A549 (cell line): ENCODE data around the gene GMPR. TPM values are rescaled to one million over a fixed set of nuclear protein-coding genes. Genes with fewer than 3 reads are reported as not detected.

ENCODE experiments used
- ATAC-seq, 2 experiments: fragments of 200-7000 bp in 1 of 2; fragments of >200 bp in 1 of 2; cut with Nextera tagmentation in 1 of 2; cut with Tn5 transposase in 1 of 2; 3 replicates each; pipeline versions ENCODE4 v1.8.0 to v1.9.1; 2018 to 2020; ENCODE audit warnings: mild to moderate bottlenecking in 1 of 2, moderate library complexity in 1 of 2
- CTCF ChIA-PET: fragments of 300-600 bp; sonication (Branson Sonifier 250); formaldehyde crosslinking; extraction: SDS; loops from one replicate; lab custom pipeline; 2021; ENCODE audit warnings: antibody characterized with exemption, inconsistent platforms; lab: Yijun Ruan, JAX
- POLR2A ChIA-PET: fragments of 350-600 bp; formaldehyde crosslinking; extraction: SDS; loops from one replicate; lab custom pipeline; 2021; ENCODE audit warnings: antibody characterized with exemption, inconsistent platforms; lab: Yijun Ruan, JAX
- DNase-seq, 2 experiments: peaks; one replicate each; pipeline versions ENCODE4 v3.0.0 to v3.0.0-alpha.2; 2011 to 2016; ENCODE audit warnings: low read depth in 1 of 2, low spot score in 1 of 2
- FAIRE-seq: peaks from 2 replicates; lab custom pipeline; 2011; peaks lifted over from hg19 to GRCh38; lab: Jason Lieb, UNC
- H3K27ac ChIP-seq, 2 experiments: fragments of >200 bp; sonication (Bioruptor Twin); formaldehyde crosslinking; 3 replicates each; pipeline ENCODE4 v1.5.1; 2016 to 2017
- H3K4me1 ChIP-seq: fragments of >200 bp; sonication (Bioruptor Twin); formaldehyde crosslinking; 3 replicates; pipeline ENCODE4 v1.6.1; 2016
- H3K4me2 ChIP-seq: fragments of >200 bp; sonication (Bioruptor Twin); formaldehyde crosslinking; 3 replicates; pipeline ENCODE4 v1.6.1; 2016
- H3K4me3 ChIP-seq: fragments of >200 bp; sonication (Bioruptor Twin); formaldehyde crosslinking; 3 replicates; pipeline ENCODE4 v1.5.1; 2016
- H3K9me3 ChIP-seq: fragments of >200 bp; sonication (Bioruptor Twin); formaldehyde crosslinking; 3 replicates; pipeline ENCODE4 v1.6.1; 2016
- BCL3 ChIP-seq: fragments of >200 bp; sonication (Bioruptor Twin); formaldehyde crosslinking; IDR thresholded peaks from 3 replicates; pipeline ENCODE4 v1.6.1; 2016
- CBX8 ChIP-seq: fragments of 200-600 bp; sonication (generic); IDR thresholded peaks from 2 replicates; pipeline ENCODE4 v1.6.1; 2016
- CEBPB ChIP-seq, 2 experiments: fragments of >200 bp in 1 of 2; sonication (Bioruptor Twin) in 1 of 2; formaldehyde crosslinking in 1 of 2; IDR thresholded peaks; 2 replicates each; pipeline ENCODE4 v1.6.1; 2012 to 2016
- CHD2 ChIP-seq: fragments of 150-350 bp; IDR thresholded peaks from 2 replicates; pipeline ENCODE4 v1.6.1; 2014; ENCODE audit warnings: low read length; ENCODE audit not compliant: partially characterized antibody
- CHD4 ChIP-seq: fragments of 200-600 bp; sonication (generic); IDR thresholded peaks from 2 replicates; pipeline ENCODE4 v1.6.1; 2016; ENCODE audit warnings: antibody characterized with exemption, mild to moderate bottlenecking, borderline replicate concordance
- E2F6 ChIP-seq: IDR thresholded peaks from 2 replicates; pipeline ENCODE4 v1.6.1; 2012; ENCODE audit warnings: low read depth, borderline replicate concordance
- EHMT2 ChIP-seq: fragments of 200-600 bp; sonication (generic); IDR thresholded peaks from 2 replicates; pipeline ENCODE4 v1.6.1; 2016; ENCODE audit warnings: antibody characterized with exemption, low read depth, mild to moderate bottlenecking, moderate library complexity
- ESRRA ChIP-seq: fragments of 150-350 bp; IDR thresholded peaks from 2 replicates; pipeline ENCODE4 v1.6.1; 2014; ENCODE audit warnings: mild to moderate bottlenecking, low read length, borderline replicate concordance
- FOSB ChIP-seq: fragments of 250-450 bp; sonication (Bioruptor Pico); IDR thresholded peaks from 2 replicates; pipeline ENCODE4 v1.5.0; 2020; ENCODE audit warnings: mild to moderate bottlenecking, moderate library complexity
- FOSL2 ChIP-seq, 2 experiments: fragments of 450-650 bp in 1 of 2; fragments of >200 bp in 1 of 2; sonication (Bioruptor Twin) in 1 of 2; formaldehyde crosslinking; IDR thresholded peaks; 2 replicates each; pipeline versions ENCODE4 v1.5.0 to v1.6.1; 2016 to 2020; ENCODE audit warnings: mild to moderate bottlenecking in 1 of 2, moderate library complexity in 1 of 2
- HDAC2 ChIP-seq: fragments of 200-600 bp; sonication (generic); IDR thresholded peaks from 2 replicates; pipeline ENCODE4 v1.6.1; 2016
- HMGXB4 ChIP-seq: fragments of 250-450 bp; sonication (Bioruptor Pico); IDR thresholded peaks from 2 replicates; pipeline ENCODE4 v1.5.0; 2021; ENCODE audit warnings: mild to moderate bottlenecking, moderate library complexity, borderline replicate concordance
- HOXA7 ChIP-seq: fragments of 250-450 bp; sonication (Bioruptor Pico); IDR thresholded peaks from 2 replicates; pipeline ENCODE4 v1.5.0; 2020; ENCODE audit warnings: mild to moderate bottlenecking, moderate library complexity
- JUN ChIP-seq, 2 experiments: fragments of >200 bp; sonication (Bioruptor Twin); formaldehyde crosslinking; IDR thresholded peaks; 2 replicates in 1 of 2; 3 replicates in 1 of 2; pipeline ENCODE4 v1.6.1; 2016 to 2017
- KDM1A ChIP-seq: fragments of 200-600 bp; sonication (generic); IDR thresholded peaks from 2 replicates; pipeline ENCODE4 v1.6.1; 2016; ENCODE audit warnings: low read depth, mild to moderate bottlenecking
- MAZ ChIP-seq: fragments of 150-350 bp; IDR thresholded peaks from 2 replicates; pipeline ENCODE4 v1.6.1; 2014; ENCODE audit warnings: antibody characterized with exemption, low read depth, low read length, borderline replicate concordance
- NPAS2 ChIP-seq: fragments of 250-450 bp; sonication (Bioruptor Pico); IDR thresholded peaks from 2 replicates; pipeline ENCODE4 v1.8.0; 2022; ENCODE audit warnings: mild to moderate bottlenecking, moderate library complexity, borderline replicate concordance
- PBX3 ChIP-seq: IDR thresholded peaks from 2 replicates; pipeline ENCODE4 v1.6.1; 2012
- POLR2A ChIP-seq: IDR thresholded peaks from 2 replicates; pipeline ENCODE4 v1.6.1; 2012; ENCODE audit warnings: mild to moderate bottlenecking, low read length
- RARB ChIP-seq: fragments of 250-450 bp; sonication (Bioruptor Pico); IDR thresholded peaks from 2 replicates; pipeline ENCODE4 v1.8.0; 2021; ENCODE audit warnings: mild to moderate bottlenecking, moderate library complexity
- RCOR1 ChIP-seq: fragments of 150-350 bp; IDR thresholded peaks from 2 replicates; pipeline ENCODE4 v1.6.1; 2014; ENCODE audit warnings: antibody characterized with exemption, low read length, low read depth
- SREBF2 ChIP-seq: fragments of 450-650 bp; IDR thresholded peaks from 2 replicates; pipeline ENCODE4 v1.6.1; 2014; ENCODE audit warnings: mild to moderate bottlenecking, moderate library complexity
- TFCP2L1 ChIP-seq: fragments of 250-450 bp; sonication (Bioruptor Pico); IDR thresholded peaks from 2 replicates; pipeline ENCODE4 v1.5.0; 2021; ENCODE audit warnings: mild to moderate bottlenecking
- TP53 ChIP-seq: fragments of 250-450 bp; sonication (Bioruptor Pico); IDR thresholded peaks from 2 replicates; pipeline ENCODE4 v1.5.0; 2021; ENCODE audit warnings: mild to moderate bottlenecking, moderate library complexity
- USF2 ChIP-seq: fragments of 450-650 bp; IDR thresholded peaks from 2 replicates; pipeline ENCODE4 v1.6.1; 2014; ENCODE audit warnings: antibody characterized with exemption
- ZFP36 ChIP-seq: fragments of 450-650 bp; IDR thresholded peaks from 2 replicates; pipeline ENCODE4 v1.6.1; 2014; ENCODE audit warnings: borderline replicate concordance; ENCODE audit not compliant: partially characterized antibody
- WGBS: methylation state at CpG from one replicate; pipeline ENCODE4 v1.1.6; 2017; ENCODE audit errors: missing lambda C conversion rate; 5-methylcytosine and 5-hydroxymethylcytosine counted together
- polyA plus RNA-seq, 4 experiments: library from polyadenylated mRNA; depleted of rRNA in 3 of 4; stranded (reverse); fragments of >200 nt; fragmentation: RNase III in 1 of 4; extraction: RNeasy Plus Mini Kit Qiagen cat#74134 plus additional on column Dnase treatment in 1 of 4; gene quantifications; 2 replicates in 3 of 4; 3 replicates in 1 of 4; pipeline ENCODE4 v1.2.3, GENCODE V29; 2011 to 2017

The GMPR gene
- polyA plus RNA-seq, 2 of the 4 experiments (the other 2 are of a cell fraction) = 0.23 to 0.34 TPM

- TF ChIP-seq BCL3 (no peak), HOXA7 (CRISPR knock-in tag) (no peak), CBX8 (no peak), MAZ (no peak), JUN (IDR thresholded peaks at IDR 0.05) (no peak)
These were observed 56.0 kb downstream of the GMPR start (continued) for GRCh38 chr6:16294371-16294770.

- no peak for ATAC-seq
- CTCF ChIA-PET = interaction anchor here (3.4 kb wide), 1 partner anchor 10 kb away, joined by 19 read pairs; no protein-coding TSS in a partner anchor
These were observed 56.7 kb downstream of the GMPR start for GRCh38 chr6:16295060-16295459.

GRCh38 chr6:16295471-16295870, 57.1 kb downstream of the GMPR start:
- POLR2A ChIA-PET = no interaction called here
- no peaks in the 10 kb centered on the region for H3K9me3 ChIP-seq
- no peak for TF ChIP-seq KDM1A
- no peak for TF ChIP-seq EHMT2
- TF ChIP-seq NPAS2 (CRISPR knock-in tag) = no peak
- no peak for TF ChIP-seq USF2
- TF ChIP-seq, all 56 proteins: peak for 0
- FAIRE-seq = no peak
- Histone ChIP-seq H3K4me1 (no peaks in the 10 kb centered on the region), H3K4me2 (no peak overlapping the region), H3K4me3 (no peak overlapping the region), H3K27ac (no peak overlapping the region)
- CTCF ChIA-PET = interaction anchor here (3.4 kb wide), 1 partner anchor 10 kb away, joined by 19 read pairs; no protein-coding TSS in a partner anchor
- no peak for ATAC-seq
- WGBS = 60% methylated on average over 3 of the region's 5 CpGs
- no peak for DNase-seq

More at GRCh38 chr6:16295060-16295459, 56.7 kb downstream of the GMPR start:
- no peaks in the 10 kb centered on the region for H3K4me1 ChIP-seq
- POLR2A ChIA-PET = no interaction called here
- TF ChIP-seq RARB = no peak
- no peak for TF ChIP-seq FOSB (CRISPR knock-in tag)
- TF ChIP-seq ESRRA = no peak
- no peak for TF ChIP-seq ZFP36
- TF ChIP-seq FOSL2 (IDR thresholded peaks at IDR 0.05) = no peak
- TF ChIP-seq FOSL2 (CRISPR knock-in tag; IDR thresholded peaks at IDR 0.05) = no peak
- TF ChIP-seq HDAC2 = no peak
- TF ChIP-seq PBX3 = no peak
- no peak for TF ChIP-seq MAZ
- no peak for TF ChIP-seq CBX8
- no peak for TF ChIP-seq CHD4
- TF ChIP-seq CHD2 = no peak
- TF ChIP-seq CEBPB (IDR thresholded peaks at IDR 0.05) = no peak
- no peak for TF ChIP-seq POLR2A
- TF ChIP-seq TFCP2L1 (CRISPR knock-in tag) = no peak
- TF ChIP-seq EHMT2 = no peak
- TF ChIP-seq E2F6 = no peak
- no peak for TF ChIP-seq HMGXB4 (CRISPR knock-in tag)
- TF ChIP-seq RCOR1 = no peak
- no peak for TF ChIP-seq TP53
- TF ChIP-seq SREBF2 = no peak
- TF ChIP-seq, all 56 proteins: peak for 0
- DNase-seq = no peak
- Histone ChIP-seq H3K4me2 (no peak overlapping the region), H3K9me3 (no peaks in the 10 kb centered on the region), H3K27ac (no peak overlapping the region), H3K4me3 (no peak overlapping the region)
- 68% methylated on average over 13 of the region's 15 CpGs for WGBS
- FAIRE-seq = no peak
